ENCODE results near the gene BCL7A.

Gene BCL7A

GRCh38 chr12:122079532-122080081, 57.9 kb downstream of the BCL7A start:
- DNase-seq, result peak; percentile 58

DNA sequence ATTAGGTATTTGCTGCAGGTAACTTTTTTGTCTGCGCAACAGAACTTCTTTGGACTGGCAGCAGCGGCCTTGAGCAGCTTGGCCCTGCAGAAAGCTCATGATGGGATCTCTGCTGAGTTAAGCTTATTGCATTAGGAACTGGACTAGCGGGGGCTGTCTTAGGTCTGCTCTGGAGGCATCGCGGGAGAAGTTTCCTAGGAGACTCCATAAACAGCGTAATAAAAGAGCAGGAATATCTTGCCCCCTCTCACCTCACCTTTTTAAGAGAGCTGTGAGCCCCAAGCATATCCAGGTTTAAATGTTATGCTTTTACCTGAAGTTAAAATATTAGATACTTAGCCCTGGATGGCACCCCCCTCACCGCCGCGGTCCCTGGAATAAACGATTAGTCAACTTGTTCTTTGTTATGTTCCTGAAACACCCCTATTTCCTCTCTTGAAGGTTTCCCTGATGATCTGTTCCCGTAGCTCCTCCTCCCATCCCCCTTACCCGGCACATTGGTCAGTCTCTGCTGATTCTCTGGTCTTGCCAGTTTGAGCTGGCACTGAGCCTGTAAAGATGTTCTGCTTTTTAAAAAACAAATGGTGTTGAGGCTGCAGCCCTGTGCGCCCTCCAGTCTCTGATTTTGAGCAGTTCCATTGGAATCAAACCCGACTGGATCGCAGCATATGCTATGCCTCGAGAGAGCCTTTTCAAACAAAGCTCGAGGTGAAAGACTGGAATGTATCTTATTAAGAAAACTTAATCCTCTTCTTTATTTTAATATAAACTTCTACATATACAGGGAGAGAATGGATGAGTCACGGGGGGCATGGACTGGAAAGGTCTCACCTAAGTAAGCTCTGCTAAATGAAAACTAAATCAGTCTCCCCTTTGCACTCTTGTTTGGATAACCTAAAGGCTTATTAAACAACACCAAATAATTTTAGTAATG, 58.7 kb downstream of the BCL7A start:
- DNase-seq, result peak; percentile 67

- peak; percentile 60 for DNase-seq
These were observed 59.5 kb downstream of the BCL7A start for GRCh38 chr12:122081083-122081696.

- DNase-seq, result peak; percentile 89
These were observed 60.1 kb downstream of the BCL7A start for GRCh38 chr12:122081697-122082221.

GRCh38 chr12:122082621-122083356, 61.1 kb downstream of the BCL7A start:
- DNase-seq, result peak; percentile 87

- no peak for DNase-seq
These were observed 63.2 kb downstream of the BCL7A start for GRCh38 chr12:122084857-122085405.

DNA sequence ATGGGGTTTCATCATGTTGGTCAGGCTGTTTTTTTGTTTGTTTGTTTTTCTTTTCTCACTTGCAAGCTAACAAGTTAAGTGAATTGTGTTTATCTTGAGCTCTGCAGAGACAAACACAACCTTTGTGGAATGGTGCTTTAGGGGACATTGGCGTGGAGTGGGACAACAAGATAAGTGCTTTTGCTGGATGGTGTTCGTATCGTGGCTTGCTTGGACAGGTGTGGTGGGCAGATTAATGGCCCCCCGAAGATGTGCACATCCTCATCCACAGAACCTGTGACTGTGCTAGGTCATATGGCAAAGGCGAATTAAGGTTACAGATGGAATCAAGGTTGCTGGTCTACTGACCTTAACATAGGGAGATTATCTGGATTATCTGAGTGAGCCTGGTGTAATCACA, 63.9 kb downstream of the BCL7A start:
- no peak for DNase-seq

GRCh38 chr12:122086116-122086515, 64.4 kb downstream of the BCL7A start:
- DNase-seq, result no peak

DNA sequence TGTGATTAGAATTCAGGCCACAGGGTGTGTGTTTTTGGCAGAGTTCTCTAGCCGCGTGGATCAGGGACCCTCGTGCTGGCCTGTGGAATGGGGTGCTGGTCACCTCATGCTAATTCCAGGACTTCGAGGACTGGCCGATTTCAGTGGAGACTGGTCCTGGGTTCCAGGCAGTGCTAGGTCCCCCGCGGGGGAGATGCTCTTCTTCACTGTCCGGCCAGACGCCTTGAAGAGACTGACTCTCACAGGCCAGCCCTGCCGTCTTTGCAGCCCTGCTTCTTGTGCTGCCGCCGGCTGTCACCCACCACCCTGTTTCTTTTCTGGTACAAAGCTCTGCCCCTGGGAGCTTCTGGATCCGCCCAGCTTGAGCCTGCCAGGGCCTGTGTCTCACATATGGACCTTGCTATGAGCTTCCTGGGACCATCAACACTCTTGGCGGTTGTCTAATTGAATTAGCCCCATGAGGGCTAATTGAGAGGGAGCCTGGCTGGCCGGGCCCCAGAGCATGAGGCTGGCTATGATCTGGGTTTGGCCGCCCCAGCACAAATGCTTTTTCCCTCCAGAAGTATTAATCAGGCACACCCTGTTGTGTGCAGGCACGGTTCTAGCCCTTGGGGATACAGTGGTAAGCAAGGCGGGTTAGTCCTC, 65.1 kb downstream of the BCL7A start:
- DNase-seq, result no peak

GRCh38 chr12:122087431-122088178, 65.9 kb downstream of the BCL7A start:
- no peak for DNase-seq

DNA sequence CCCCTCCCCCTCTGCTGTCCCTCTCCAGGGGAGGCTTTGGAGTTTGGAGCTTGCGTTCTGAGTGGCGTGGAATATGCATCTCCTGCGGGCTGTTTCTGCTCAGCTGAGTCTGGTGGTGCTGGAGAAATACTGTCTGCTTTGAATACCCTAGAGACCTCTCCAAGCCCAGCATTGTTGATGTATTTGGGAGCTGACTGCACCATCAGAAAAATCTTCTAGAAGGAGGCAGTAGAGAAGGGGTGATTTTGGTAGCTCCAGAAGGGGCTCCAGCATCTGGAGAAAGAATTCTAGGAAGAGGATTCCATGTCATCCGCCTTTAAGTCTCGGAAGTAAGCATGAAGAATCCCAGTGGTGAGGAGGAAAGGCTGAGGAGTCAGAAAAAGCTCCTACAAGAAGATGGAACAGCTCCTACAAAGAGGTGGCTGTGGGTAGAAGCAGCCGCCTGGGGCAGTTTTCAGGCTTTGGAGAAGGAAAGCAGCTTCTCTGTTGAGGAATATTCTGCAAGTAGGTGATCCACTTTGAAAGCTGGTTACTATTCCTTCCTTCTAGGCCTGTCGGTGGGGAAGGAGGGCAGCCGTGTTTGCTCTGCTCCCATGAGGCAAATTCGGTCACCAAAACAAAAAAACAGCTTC, 66.6 kb downstream of the BCL7A start:
- DNase-seq, result no peak

DNA sequence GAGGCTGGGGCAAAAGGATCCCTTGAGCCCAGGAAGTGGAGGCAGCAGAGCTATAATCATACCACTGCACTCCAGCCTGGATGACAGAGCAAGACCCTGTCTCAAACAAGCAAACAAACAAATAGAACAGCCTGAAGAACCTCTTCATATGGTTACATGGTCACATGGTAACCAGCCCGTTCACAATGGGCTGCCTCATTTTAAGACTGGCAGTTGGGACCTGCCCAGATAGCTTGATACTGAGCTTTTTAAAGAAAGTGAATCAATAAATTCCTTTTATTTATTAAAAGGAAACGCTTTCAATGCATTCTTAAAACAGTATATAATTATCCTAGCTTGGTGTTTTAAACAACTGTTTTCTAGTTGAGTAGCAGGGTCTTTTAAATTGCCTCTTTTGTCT, 67.4 kb downstream of the BCL7A start:
- no peak for DNase-seq

DNA sequence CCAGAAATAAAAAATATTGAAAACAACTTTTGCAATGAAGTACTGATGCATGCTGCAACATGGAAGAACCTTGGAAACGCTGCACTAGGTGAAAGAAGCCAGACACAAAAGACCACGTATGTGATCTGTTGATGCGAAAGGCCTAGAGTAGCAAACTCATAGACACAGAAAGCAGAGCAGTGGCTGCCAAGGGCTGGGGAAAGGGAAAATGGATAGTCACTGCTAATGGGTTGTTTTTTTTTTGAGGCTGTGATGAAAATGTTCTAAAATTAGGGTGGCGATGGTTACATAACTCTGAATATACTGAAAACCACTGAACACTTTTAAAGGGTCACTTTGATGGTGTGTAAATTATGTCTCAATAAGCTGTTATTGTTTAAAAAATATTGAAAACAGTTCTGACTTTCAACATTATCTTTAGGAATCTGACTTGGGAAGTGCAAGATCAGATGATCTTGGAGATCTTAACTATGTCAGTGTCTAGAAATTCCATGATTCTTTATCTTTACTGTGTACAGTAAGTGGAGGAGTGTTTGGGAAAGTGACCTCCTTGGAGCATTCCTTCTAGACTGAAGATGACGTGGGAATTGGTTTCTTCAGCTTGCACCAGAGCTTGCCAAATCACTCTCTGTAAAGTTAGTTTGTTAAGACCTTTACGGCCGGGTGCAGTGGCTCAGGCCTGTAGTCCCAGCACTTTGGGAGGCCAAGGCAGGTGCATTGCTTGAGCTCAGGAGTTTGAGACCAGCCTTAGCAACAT, 69.3 kb downstream of the BCL7A start:
- DNase-seq, result no peak

DNA sequence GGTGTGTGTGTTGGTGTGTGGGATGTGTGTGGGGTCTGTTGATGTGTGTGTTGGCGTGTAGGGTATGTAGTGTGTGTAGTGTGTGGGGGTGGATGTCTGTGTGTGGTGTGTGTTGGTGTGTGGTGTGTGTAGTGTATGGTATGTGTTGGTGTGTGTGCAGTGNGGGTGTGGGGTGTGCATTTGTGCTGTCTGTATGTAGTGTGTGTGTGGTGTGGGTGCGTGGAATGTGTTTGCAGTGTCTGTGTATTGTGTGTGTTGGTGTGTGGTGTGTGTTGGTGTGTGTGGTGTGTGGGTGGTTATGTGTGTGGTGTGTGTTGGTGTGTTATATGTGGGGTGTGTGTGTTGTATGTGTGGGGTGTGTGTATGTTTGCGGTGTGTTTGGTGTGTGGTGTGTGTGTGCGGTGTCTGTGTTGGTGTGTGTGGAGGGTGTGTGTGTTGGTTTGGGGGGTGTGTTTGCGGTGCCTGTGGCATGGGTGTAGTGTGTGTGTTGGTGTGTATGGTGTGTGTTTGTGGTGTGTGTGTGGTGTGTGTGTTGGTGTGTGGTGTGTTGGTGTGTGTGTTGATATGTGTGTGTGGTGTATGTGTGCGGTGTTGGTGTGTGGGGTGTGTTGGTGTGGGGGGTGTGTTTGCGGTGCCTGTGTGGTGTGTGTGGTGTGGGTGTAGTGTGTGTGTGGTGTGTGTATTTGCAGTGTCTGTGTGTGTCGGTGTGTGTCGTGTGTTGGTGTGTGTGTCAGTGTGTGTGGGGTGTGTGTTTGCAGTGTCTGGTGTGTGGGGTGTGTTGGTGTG, 71.6 kb downstream of the BCL7A start:
- DNase-seq, result no peak

DNA sequence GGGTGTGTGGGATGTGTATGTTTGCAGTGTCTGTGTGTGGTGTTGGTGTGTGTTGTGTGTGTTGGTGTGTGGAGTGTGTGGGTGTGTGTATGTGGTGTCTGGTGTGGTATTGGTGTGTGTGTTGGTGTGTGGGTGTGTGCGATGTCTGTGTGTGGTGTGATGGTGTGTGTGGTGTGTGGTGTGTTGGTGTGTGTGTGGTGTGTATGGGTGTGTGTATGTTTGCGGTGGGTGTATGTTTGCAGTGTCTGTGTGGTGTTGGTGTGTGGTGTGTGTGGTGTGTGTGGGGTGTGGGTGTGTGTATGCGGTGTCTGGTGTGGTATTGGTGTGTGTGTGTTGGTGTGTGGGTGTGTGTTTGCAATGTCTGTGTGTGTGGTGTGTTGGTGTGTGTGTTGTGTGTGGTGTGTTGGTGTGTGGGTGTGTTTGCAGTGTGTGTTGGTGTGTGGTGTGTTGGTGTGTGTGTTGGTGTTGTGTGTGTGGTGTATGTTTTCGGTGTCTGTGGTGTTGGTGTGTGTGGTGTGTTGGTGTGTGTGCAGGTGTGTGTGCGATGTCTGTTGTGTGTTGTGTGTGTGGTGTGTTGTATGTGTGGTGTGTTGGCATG, 72.6 kb downstream of the BCL7A start:
- DNase-seq, result no peak

DNA sequence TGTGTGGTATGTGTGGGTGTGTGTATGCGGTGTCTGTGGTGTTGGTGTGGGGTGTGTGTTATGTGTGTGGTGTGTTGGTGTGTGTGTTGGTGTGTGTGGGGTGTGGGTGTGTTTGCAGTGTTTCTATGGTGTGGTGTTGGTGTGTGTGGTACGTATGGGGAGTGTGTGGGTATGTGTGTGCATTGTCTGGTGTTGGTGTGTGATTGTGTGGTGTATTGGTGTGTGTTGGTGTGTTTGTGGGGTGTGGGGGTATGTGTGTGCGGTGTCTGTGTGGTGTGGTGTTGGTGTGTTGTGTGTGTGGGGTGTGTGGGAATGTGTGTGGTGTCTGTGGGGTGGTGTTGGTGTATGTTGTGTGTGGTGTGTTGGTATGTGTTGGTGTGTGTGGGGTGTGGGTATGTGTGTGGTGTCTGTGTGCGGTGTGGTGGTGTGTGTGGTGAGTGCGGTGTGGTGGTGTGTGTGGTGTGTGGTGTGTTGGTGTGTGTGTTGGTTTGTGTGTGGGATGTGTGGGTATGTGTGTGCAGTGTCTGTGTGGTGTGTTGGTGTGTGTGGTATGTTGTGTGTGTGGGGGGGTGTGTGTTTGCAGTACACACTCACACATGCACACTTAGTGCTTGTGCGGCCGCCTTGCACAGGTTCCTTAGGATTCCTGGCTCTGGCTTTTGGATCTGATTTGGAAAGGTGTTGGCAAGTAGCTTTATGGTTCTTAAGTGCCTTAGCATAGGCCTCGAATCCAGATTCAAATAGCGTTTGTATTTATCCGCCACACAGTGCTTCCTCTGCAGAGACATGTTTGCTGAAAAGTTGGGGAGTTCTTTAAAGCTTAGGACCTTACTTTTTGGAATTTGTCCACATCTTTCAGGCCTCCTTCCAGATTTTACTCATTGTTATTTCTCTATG, 73.3 kb downstream of the BCL7A start:
- peak; percentile 38 for DNase-seq

DNA sequence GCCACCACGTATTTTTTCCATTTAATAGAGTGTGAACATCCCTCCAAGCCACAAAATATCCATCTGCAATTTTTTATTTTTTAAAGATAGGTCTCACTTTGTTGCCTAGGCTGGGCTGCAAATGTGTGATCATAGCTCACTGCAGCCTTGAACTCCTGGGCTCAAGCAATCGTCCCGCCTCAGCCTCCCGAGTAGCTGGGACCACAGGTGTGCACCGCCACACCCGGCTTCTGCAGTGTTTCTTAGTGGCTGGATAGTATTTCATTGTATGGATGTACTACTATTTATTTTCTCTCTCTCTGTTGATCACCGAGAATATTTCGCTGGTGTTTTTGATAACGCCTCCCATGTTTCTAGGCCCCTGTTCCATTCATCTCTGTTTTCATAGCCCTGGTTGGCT, 74.3 kb downstream of the BCL7A start:
- no peak for DNase-seq
